ENCODE results near the gene HS6ST3.

The HS6ST3 gene

GRCh38 chr13:96216543-96216942 lies 126.6 kb downstream of the HS6ST3 start:
- TF ChIP-seq NFIC (IDR thresholded peaks at IDR 0.05) (no peak), ZBTB7A (IDR thresholded peaks at IDR 0.05; ENCODE audit: low read depth) (no peak)

GRCh38 chr13:96218475-96218874 lies 128.6 kb downstream of the HS6ST3 start:
- no peak for TF ChIP-seq CREB1 (IDR thresholded peaks at IDR 0.05; ENCODE audit: low read depth)
- no peak for TF ChIP-seq YY1 (IDR thresholded peaks at IDR 0.05; ENCODE audit: low read depth)
- no peak for TF ChIP-seq TAF1 (IDR thresholded peaks at IDR 0.05; ENCODE audit: low read depth)
- no peak for TF ChIP-seq EGR1 (IDR thresholded peaks at IDR 0.05)
- TF ChIP-seq NFIC (IDR thresholded peaks at IDR 0.05), result no peak
- no peak for TF ChIP-seq ZBTB7A (IDR thresholded peaks at IDR 0.05; ENCODE audit: low read depth)
- TF ChIP-seq RAD21 (IDR thresholded peaks at IDR 0.05; ENCODE audit: low read depth), result no peak
- TF ChIP-seq MAX (IDR thresholded peaks at IDR 0.05), result no peak
- TF ChIP-seq TCF12 (IDR thresholded peaks at IDR 0.05; ENCODE audit: low read depth), result no peak

GRCh38 chr13:96221471-96221870 lies 131.6 kb downstream of the HS6ST3 start:
- TF ChIP-seq EP300 (IDR thresholded peaks at IDR 0.05; ENCODE audit: borderline replicate concordance), result no peak
- no peak for TF ChIP-seq NFIC (IDR thresholded peaks at IDR 0.05)
- no peak for TF ChIP-seq REST (IDR thresholded peaks at IDR 0.05; ENCODE audit: low read depth)
- TF ChIP-seq TCF12 (IDR thresholded peaks at IDR 0.05; ENCODE audit: low read depth), result no peak
- TF ChIP-seq MAX (IDR thresholded peaks at IDR 0.05), result no peak
- no peak for TF ChIP-seq USF1 (IDR thresholded peaks at IDR 0.05)
- TF ChIP-seq TEAD4 (IDR thresholded peaks at IDR 0.05), result no peak
- no peak for TF ChIP-seq TAF1 (IDR thresholded peaks at IDR 0.05; ENCODE audit: low read depth)
- no peak for TF ChIP-seq FOXM1 (IDR thresholded peaks at IDR 0.05; ENCODE audit: borderline replicate concordance, low read depth)
- no peak for TF ChIP-seq CEBPB (IDR thresholded peaks at IDR 0.05)
- TF ChIP-seq ZBTB7A (IDR thresholded peaks at IDR 0.05; ENCODE audit: low read depth), result no peak
- no peak for TF ChIP-seq YY1 (IDR thresholded peaks at IDR 0.05; ENCODE audit: low read depth)
- TF ChIP-seq CREB1 (IDR thresholded peaks at IDR 0.05; ENCODE audit: low read depth), result no peak
- no peak for TF ChIP-seq RAD21 (IDR thresholded peaks at IDR 0.05; ENCODE audit: low read depth)
- no peak for TF ChIP-seq EGR1 (IDR thresholded peaks at IDR 0.05)

- TF ChIP-seq TCF12 (IDR thresholded peaks at IDR 0.05; ENCODE audit: low read depth), result no peak
- no peak for TF ChIP-seq FOXM1 (IDR thresholded peaks at IDR 0.05; ENCODE audit: borderline replicate concordance, low read depth)
- no peak for TF ChIP-seq USF1 (IDR thresholded peaks at IDR 0.05)
- no peak for TF ChIP-seq CREB1 (IDR thresholded peaks at IDR 0.05; ENCODE audit: low read depth)
- TF ChIP-seq TEAD4 (IDR thresholded peaks at IDR 0.05), result no peak
- TF ChIP-seq EGR1 (IDR thresholded peaks at IDR 0.05), result no peak
- no peak for TF ChIP-seq EP300 (IDR thresholded peaks at IDR 0.05; ENCODE audit: borderline replicate concordance)
- TF ChIP-seq ZBTB7A (IDR thresholded peaks at IDR 0.05; ENCODE audit: low read depth), result no peak
- no peak for TF ChIP-seq RAD21 (IDR thresholded peaks at IDR 0.05; ENCODE audit: low read depth)
- no peak for TF ChIP-seq CEBPB (IDR thresholded peaks at IDR 0.05)
- TF ChIP-seq MAX (IDR thresholded peaks at IDR 0.05), result no peak
- no peak for TF ChIP-seq REST (IDR thresholded peaks at IDR 0.05; ENCODE audit: low read depth)
Observed at GRCh38 chr13:96223231-96223630, 133.3 kb downstream of the HS6ST3 start.

- TF ChIP-seq RAD21 (IDR thresholded peaks at IDR 0.05; ENCODE audit: low read depth) (peak; percentile 38), YY1 (IDR thresholded peaks at IDR 0.05; ENCODE audit: low read depth) (no peak), TEAD4 (IDR thresholded peaks at IDR 0.05) (no peak)
Observed at GRCh38 chr13:96229356-96229755, 139.4 kb downstream of the HS6ST3 start.

GRCh38 chr13:96238241-96238640 lies 148.3 kb downstream of the HS6ST3 start:
- TF ChIP-seq MAX (IDR thresholded peaks at IDR 0.05) (no peak), EGR1 (IDR thresholded peaks at IDR 0.05) (no peak), REST (IDR thresholded peaks at IDR 0.05; ENCODE audit: low read depth) (no peak), EP300 (IDR thresholded peaks at IDR 0.05; ENCODE audit: borderline replicate concordance) (no peak), FOXM1 (IDR thresholded peaks at IDR 0.05; ENCODE audit: borderline replicate concordance, low read depth) (no peak), ZBTB7A (IDR thresholded peaks at IDR 0.05; ENCODE audit: low read depth) (no peak), TAF1 (IDR thresholded peaks at IDR 0.05; ENCODE audit: low read depth) (no peak), YY1 (IDR thresholded peaks at IDR 0.05; ENCODE audit: low read depth) (no peak), TEAD4 (IDR thresholded peaks at IDR 0.05) (no peak), USF1 (IDR thresholded peaks at IDR 0.05) (no peak), TCF12 (IDR thresholded peaks at IDR 0.05; ENCODE audit: low read depth) (no peak), CREB1 (IDR thresholded peaks at IDR 0.05; ENCODE audit: low read depth) (no peak), RAD21 (IDR thresholded peaks at IDR 0.05; ENCODE audit: low read depth) (no peak), CEBPB (IDR thresholded peaks at IDR 0.05) (no peak), NFIC (IDR thresholded peaks at IDR 0.05) (no peak)
